ENCODE data around the gene SLN. TPM values are rescaled to one million over a fixed set of nuclear protein-coding genes. Genes with fewer than 3 reads are reported as not detected.

The SLN gene
- total RNA-seq, 1 experiment from 2014 or later = not detected

DNA sequence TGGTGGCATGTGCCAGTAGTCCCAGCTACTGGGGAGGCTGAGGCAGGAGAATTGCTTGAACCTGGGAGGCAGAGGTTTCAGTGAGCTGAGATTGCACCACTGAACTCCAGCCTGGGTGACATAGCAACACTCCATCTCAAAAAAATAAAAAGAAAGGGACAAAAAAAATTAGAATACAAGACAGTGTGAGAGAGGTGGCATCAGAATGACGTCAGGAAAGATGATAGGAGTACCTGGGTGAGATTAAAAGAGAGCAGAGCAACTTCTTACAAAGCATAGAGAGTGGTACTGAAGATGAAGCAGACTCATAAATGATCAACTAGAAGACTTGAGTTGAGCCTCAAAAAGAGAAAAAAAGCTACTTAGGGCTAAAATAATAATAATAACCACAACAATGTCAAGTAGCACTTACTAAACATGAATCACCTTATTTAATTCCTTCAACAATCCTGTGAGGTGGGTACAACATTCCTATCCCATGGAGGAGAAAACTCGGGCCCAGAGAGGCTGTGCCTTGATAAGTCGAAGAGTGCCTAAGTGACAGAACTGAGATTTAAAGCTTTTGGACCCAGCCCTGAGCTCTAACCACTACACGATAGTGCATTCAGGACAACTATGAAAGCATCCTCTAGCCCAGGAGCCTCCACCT is 5.2 kb upstream of the SLN start:
- no peak overlapping the region for H4K8ac ChIP-seq (replicated peaks; ENCODE audit: insufficient read length, low read depth, low read length)
- no peaks in the 10 kb centered on the region for H3K4me1 ChIP-seq (ENCODE audit: insufficient read depth, low read length)
- no peak overlapping the region for H3K4me2 ChIP-seq (ENCODE audit: insufficient read depth, insufficient read length, low read length)
- no peak overlapping the region for H2AFZ ChIP-seq (ENCODE audit: low read length)
- Mint-ChIP-seq H3K4me1 (peaks cover 0 to 9% of the 10 kb centered on the region in 2 experiments; a peak in 1 of 4 replicates), H3K27ac (no peak overlapping the region), H3K9me3 (no peaks in the 10 kb centered on the region), H3K36me3 (ENCODE audit: insufficient read depth in 1 of 3, low read depth in 3 of 3) (no peaks in the 10 kb centered on the region), H3K27me3 (ENCODE audit: low read depth) (peaks cover 6% of the 10 kb centered on the region), H3K4me3 (no peak overlapping the region)
- TF ChIP-seq, protein P1, sequence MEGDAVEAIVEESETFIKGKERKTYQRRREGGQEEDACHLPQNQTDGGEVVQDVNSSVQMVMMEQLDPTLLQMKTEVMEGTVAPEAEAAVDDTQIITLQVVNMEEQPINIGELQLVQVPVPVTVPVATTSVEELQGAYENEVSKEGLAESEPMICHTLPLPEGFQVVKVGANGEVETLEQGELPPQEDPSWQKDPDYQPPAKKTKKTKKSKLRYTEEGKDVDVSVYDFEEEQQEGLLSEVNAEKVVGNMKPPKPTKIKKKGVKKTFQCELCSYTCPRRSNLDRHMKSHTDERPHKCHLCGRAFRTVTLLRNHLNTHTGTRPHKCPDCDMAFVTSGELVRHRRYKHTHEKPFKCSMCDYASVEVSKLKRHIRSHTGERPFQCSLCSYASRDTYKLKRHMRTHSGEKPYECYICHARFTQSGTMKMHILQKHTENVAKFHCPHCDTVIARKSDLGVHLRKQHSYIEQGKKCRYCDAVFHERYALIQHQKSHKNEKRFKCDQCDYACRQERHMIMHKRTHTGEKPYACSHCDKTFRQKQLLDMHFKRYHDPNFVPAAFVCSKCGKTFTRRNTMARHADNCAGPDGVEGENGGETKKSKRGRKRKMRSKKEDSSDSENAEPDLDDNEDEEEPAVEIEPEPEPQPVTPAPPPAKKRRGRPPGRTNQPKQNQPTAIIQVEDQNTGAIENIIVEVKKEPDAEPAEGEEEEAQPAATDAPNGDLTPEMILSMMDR (conservative IDR thresholded peaks at IDR 0.05) = no peak
- no peaks in the 10 kb centered on the region for H3K27me3 ChIP-seq (ENCODE audit: insufficient read depth, low read length)
- no peaks in the 10 kb centered on the region for H3K9me3 ChIP-seq (ENCODE audit: control insufficient read depth, low read depth, low read length)
- H3K18ac ChIP-seq (ENCODE audit: insufficient read length, low read depth, low read length) = no peak overlapping the region
- no peak overlapping the region for H3K23ac ChIP-seq (ENCODE audit: insufficient read length, low read depth, low read length)
- no peak overlapping the region for H3K56ac ChIP-seq (ENCODE audit: insufficient read length, low read depth, low read length)
- no peak overlapping the region for H2BK12ac ChIP-seq (ENCODE audit: insufficient read length, low read depth, low read length)
- H2BK15ac ChIP-seq (ENCODE audit: low read depth, low read length) = no peak overlapping the region
- no CpG with 5 or more reads among the region's 4 CpGs for WGBS (ENCODE audit: extremely low coverage, insufficient read length, low lambda C conversion rate)
- no peak overlapping the region for H3K9ac ChIP-seq (ENCODE audit: extremely low read depth, insufficient read length, low read length)
- no peaks in the 10 kb centered on the region for H4K20me1 ChIP-seq (ENCODE audit: control insufficient read depth, insufficient read depth, insufficient read length)
- H3K14ac ChIP-seq (ENCODE audit: insufficient read depth, low read length) = no peak overlapping the region
- H3K23me2 ChIP-seq (ENCODE audit: insufficient read length, low read depth, low read length, poor library complexity, severe bottlenecking) = no peaks in the 10 kb centered on the region
- H4K5ac ChIP-seq (ENCODE audit: insufficient read length, low read depth, low read length) = no peak overlapping the region
- H3T11ph ChIP-seq (ENCODE audit: low read length) = no peak overlapping the region
- no peak overlapping the region for H3K27ac ChIP-seq (ENCODE audit: insufficient read length, low read depth, low read length)
- H2BK20ac ChIP-seq (ENCODE audit: low read depth, low read length, poor library complexity, severe bottlenecking) = no peak overlapping the region
- H2AK5ac ChIP-seq (ENCODE audit: insufficient read length, low read length) = no peak overlapping the region
- H3K4ac ChIP-seq (ENCODE audit: low read depth, low read length) = no peak overlapping the region
- H2BK120ac ChIP-seq (ENCODE audit: low read depth, low read length, poor library complexity, severe bottlenecking) = no peak overlapping the region
- no peak for DNase-seq
- no peaks in the 10 kb centered on the region for H3K79me2 ChIP-seq (ENCODE audit: insufficient read depth, low read length)
- H4K91ac ChIP-seq (ENCODE audit: insufficient read length, low read depth, low read length) = no peak overlapping the region
- no peak overlapping the region for H2BK5ac ChIP-seq (ENCODE audit: insufficient read length, low read length)
- no peaks in the 10 kb centered on the region for H3K79me1 ChIP-seq (ENCODE audit: insufficient read depth, low read depth, low read length, poor library complexity, severe bottlenecking)
